GM19025 (cell line): Measurements from ENCODE around the gene ERC2.

Experiments
- ATAC-seq: cut with Tn5 transposase; IDR thresholded peaks from one replicate; pipeline ENCODE4 v1.9.1; 2021; ENCODE audit warnings: mild to moderate bottlenecking, low read depth, moderate library complexity; ENCODE audit not compliant: unreplicated experiment

ERC2 gene

GRCh38 chr3:55735976-55736375 is 732.3 kb downstream of the ERC2 start:
- ATAC-seq = no peak

DNA sequence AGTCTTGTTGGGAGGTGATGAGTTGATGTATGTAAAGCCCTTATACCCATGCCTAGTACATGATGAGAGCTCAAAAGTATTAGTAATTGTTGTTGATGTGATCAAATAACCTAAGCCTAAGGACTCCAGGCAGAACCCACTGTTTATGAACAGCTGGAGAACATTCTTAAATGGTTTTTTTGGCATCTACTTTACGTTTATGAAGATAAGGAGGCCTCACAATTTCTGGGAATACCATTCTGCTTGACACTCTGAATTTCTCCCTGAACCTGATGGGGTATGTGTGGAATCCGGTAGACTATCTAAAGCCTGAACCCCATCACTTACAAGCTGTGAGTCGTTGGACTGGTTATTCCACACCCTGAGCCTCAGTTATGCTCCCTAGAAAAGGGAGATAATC is 736.5 kb downstream of the ERC2 start:
- no peak for ATAC-seq

DNA sequence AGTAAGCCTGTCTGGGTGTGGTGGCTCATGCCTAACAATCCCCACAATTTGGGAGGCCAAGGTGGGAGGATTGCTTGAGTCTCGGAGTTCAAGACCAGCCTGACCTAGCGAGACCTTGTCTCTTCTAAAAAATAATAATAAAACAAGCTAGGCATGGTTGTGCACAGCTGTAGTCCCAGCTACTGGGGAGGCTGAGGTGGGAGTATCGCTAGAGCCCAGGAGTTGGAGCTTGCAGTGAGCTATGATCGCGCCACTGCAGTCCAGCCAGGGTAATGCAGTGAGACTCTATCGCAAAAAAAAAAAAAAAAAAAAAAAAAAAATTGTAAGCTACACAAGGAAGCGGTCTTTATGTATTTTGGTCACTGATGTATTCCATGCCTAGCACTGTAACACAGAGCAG is 738.7 kb downstream of the ERC2 start:
- ATAC-seq = no peak

DNA sequence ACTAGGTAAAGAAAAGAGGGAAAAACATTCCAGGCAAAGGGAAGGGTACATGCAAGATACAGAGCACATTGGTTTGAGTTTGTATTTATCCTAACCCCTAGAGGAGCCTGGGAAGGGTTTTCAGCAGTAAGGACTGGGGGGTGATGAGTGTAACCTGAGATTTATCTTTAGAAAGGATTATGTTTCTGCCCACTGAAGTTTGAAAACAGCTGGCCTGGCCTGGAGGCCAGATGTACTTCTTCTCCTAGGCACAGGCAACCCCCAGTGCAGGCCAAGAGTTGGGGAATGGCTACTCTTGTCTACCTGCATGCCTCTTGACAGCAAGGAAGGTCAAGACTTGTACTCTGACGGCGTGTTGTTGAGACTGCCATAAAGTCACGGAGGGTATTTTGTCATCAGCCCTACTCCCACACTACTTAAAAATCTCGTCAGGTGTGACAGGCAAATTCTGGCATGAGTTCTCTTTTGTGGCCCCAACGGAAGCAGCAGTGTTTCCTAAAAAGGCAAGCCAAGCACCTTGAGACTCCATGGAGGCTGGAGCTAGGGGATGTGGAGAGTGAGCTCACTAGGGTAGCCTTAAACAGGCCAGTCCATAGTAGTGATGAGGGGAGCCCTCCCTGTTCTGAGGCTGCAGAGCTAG is 739.7 kb downstream of the ERC2 start:
- ATAC-seq = no peak

DNA sequence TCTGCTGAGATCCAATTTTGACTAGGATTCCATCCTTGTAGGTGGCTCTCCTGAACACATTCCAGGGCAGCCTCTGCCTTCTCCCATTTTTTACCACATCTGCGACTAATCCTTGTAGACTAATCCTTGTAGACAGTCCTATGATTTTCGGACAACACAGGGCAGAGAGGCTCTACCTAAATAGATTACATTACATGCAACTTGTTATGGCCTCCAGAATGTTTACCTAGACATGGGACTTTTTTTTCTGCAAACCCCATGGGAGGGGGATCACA is 741.8 kb downstream of the ERC2 start:
- ATAC-seq = no peak

DNA sequence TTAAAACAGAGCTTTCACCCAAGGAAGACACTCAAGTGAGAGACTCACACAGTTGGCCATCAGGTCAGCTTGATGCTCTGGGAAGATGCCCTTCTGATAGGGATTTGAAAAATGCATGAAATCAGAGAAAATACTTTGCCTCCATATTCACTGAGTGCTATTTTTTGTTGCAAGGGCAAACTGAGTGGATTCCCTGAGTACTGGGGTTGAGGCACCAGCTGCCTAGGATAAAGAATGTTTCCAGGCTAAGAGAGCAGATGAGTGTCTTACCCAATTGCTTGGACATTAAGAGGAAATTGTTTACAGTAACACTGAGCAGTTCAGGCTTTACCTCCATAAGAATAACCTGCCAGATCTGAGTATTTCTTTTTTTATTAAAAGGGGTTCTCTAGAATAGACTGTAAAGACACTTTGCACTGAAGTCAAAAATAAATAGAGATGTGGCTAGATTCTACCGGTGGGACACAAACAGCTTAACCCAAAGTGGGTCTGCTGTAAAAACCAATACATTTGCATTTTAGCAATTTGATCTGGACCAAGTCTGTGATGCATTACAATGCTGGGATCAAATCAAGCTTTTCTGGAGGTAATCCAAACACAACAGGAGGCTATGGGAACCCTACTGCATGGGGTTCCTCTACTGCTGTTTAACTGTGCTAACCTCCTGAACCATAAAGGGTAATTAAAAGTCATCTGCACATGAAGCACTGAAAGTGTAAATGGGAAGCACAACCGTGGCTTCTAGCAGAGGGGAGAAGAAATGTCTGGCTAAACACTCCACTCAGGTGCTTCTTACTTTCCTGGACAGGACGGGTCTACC is 742.4 kb downstream of the ERC2 start:
- no peak for ATAC-seq

DNA sequence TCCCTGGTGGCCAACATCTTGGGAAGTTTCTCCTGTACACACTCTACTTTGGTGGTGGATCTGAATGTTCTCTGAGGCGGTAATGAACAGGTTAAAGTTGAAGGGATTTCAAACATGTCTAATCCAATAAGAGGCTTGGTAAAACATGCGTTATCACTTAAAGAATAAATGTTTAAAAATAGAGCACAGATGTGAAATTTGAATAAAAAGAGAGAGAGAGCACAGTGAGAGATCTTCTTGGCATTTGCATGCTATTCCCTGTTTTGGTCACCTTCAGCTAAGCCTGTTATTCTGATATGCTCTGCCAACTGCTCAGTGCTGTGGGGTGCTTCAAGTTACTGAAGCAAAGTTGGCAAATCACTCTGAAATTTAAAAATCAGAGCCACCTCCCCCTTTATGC is 743.4 kb downstream of the ERC2 start:
- peak; percentile 56 for ATAC-seq

DNA sequence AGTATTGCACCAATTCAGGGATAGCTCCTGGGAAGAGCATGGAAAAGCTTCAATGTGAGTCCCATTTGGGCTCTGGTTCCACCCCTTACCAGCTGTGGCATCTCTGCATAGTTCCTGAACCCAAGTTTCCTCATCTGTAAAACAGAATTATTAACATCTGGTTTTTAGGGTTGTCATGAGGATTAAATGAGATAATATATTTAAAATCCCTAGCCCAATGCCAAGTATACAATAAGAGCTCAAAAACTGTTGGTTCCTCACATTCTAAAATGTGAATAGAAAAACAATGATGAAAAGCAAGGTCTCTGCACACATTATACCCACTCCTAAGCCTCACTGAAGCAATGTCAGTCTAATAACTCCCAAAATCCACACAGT is 743.9 kb downstream of the ERC2 start:
- ATAC-seq = no peak

GRCh38 chr3:55723653-55724406 is 744.4 kb downstream of the ERC2 start:
- ATAC-seq = no peak

- no peak for ATAC-seq
Measured at GRCh38 chr3:55721716-55722484, 746.4 kb downstream of the ERC2 start.

GRCh38 chr3:55720614-55721013 is 747.7 kb downstream of the ERC2 start:
- no peak for ATAC-seq

DNA sequence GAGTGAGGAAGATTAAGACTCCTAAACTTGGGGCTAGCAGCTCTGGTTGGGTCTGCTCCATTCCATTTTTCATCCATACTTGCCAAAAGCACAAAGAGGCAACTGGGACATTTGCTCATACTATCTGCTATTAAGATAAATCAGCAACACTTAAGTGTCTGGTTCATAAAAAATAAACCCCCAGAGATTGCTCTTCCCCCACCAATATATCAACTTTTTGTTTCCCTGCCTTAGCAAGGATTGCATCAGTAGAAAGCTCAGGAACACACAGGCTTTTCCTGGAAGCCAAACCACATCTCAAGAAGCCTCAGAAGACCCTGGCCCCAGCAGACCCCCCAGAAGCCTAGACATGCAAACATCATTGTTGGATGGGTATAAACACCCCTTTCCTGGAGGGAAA is 748.8 kb downstream of the ERC2 start:
- ATAC-seq = no peak

- ATAC-seq = no peak
Measured at GRCh38 chr3:55719006-55719405, 749.3 kb downstream of the ERC2 start.

DNA sequence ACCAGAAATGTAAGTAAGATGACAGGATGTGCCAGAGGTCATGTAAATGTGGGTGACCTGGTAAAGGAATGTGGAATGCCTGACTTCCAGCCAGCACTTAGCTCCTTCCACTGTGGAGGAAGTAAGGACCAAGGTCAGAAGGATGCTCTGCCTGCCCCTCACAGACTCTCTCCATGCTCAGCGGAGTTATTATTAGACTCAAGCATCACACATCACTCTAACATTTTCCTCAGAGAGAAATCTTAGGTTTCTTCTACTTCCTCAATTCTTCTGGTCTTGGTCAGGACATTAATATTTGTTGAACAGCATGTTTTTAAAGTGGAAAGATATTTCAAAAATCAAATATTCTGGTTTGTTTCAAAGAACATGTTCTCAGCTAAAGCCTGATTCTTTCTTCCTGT is 749.7 kb downstream of the ERC2 start:
- ATAC-seq = no peak

- ATAC-seq = no peak
Measured at GRCh38 chr3:55718074-55718473, 750.2 kb downstream of the ERC2 start.

DNA sequence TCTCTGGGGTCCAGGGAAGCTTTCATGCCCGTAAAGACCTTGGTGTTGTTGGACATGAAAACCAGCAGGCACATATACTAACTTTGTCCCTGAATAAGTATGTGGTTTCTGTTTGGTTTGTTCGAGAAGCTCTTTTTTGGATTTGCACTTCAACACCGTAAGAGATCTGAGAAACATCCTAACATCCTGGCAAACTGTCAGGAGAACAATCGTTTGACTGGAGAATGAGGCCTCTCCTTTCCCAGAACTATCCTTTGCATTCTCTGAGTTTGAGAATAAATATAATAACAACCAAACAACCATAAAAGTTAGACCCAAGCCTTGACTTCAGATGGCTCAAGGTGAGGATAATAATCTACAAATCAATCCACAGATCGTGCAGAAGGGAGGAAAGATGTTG is 750.8 kb downstream of the ERC2 start:
- ATAC-seq = no peak

DNA sequence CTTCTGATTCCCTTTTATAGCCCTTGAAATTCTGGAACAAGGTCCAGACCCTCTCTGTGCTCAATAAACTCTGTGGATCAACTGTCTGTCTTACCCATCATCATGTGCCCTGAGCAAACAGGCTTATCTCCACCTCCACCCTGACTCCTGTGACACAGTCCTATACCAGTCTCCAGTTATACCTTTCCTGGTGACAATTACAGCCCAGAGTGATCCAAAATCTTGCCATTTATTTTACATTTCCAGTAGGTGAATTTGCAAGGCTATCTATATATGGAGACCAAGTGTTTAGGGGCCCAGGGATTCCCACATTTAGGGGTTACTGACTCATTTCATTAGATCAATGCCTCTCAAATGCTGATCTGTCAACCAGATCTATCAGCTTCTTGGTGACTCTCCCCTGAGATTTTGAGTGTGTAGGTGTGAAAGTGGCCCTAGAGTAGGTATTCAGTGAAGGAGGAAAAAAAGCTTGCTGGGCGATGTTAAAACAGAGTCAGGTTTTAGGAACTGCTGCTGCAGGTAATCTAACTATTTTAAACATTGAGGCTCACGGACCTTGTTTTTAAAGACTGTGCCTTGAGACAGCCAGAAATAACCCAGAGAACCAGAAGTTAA is 751.5 kb downstream of the ERC2 start:
- ATAC-seq = no peak

DNA sequence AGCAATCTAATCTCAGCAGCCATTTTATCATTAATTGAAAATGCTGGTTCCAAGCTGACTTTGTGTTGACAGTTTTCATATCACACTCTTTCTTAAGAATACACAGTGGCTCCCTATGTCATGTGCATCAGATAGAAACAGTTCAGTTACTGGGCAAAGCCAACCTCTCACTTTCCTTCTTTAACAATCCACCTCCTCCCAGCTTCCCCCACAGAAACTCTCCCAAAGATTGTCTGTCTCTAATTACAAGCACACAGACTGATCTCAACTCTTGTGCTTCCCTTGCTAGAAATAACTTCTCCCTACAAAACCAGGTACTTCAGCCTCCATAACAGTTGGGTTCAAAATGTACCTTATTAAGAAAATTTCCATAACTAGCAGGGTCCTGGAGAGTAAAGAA is 752.2 kb downstream of the ERC2 start:
- ATAC-seq = no peak

DNA sequence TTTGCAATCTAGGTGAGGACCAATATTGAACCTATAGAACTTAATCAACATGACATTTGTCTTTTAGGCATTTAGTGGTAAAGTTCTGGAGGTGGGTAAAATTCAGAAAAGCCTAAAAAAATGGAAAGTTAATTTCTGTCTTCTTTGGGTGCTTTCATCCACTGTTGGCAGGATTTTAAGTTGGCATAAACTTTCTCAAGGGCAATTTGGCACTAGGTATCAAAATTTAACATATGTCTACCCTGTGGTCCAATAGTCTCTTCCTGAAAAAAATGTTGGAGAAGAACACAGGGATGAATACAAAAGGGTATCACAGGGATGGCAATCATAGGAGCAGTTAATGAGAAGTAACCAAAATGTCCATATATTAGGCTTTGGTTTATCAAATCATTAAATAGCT is 754.2 kb downstream of the ERC2 start:
- no peak for ATAC-seq

DNA sequence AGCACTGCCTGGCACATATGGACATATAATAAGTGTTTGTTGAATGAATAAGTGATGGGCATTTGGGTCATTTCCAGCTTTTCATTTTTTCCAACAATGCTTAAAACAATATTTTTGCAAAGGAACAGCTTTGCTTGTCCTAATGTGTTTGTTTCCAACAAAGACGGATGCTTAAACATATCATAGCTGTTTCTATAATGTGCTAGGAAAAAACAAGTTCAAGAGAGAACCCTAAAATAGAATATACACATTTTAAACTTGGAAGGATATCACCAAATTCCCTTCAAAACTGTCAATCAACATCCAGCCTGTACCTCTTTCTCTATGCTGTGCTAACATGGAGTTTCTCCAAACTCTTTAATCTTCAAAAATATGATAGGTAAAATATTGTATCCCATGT is 756.6 kb downstream of the ERC2 start:
- no peak for ATAC-seq
